NB4 (cell line): Measurements from ENCODE around the gene DOCK4.

Experiments used
- MYC ChIP-seq: IDR thresholded peaks from 2 replicates; pipeline ENCODE4 v1.6.1; 2011; ENCODE audit warnings: low read depth, low read length
- POLR2A ChIP-seq: IDR thresholded peaks from 2 replicates; pipeline ENCODE4 v1.6.1; 2011; ENCODE audit warnings: mild to moderate bottlenecking; ENCODE audit not compliant: insufficient read length; ENCODE audit errors: extremely low read depth
- TF ChIP-seq, protein P1 (sequence below): IDR thresholded peaks from one replicate; pipeline ENCODE4 v1.5.1; 2012; ENCODE audit warnings: low read depth, low read length
- TF ChIP-seq, protein P2 (sequence below): IDR thresholded peaks from 2 replicates; pipeline ENCODE4 v1.6.1; 2011; ENCODE audit warnings: low read depth, low read length

DNA sequence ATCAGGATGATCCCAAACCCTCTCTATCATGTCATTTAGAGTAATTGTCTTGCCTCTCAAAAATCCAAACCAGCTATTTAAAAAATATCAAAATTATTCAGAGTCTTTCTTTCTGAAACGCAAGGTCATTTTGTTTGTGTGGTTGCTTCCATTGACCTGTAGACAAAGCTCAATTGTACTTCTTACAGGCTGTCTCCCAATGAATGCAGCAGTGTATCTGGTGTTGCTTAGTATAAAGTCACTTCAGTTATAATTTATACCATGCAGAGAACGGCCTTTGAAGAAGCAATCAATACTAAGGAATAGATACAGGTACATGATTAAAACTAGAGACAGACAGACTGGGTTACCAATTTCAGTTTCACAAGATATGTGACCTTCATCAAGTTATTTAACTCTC lies 80.9 kb downstream of the DOCK4 start:
- no peak for TF ChIP-seq POLR2A
- TF ChIP-seq, protein P1, sequence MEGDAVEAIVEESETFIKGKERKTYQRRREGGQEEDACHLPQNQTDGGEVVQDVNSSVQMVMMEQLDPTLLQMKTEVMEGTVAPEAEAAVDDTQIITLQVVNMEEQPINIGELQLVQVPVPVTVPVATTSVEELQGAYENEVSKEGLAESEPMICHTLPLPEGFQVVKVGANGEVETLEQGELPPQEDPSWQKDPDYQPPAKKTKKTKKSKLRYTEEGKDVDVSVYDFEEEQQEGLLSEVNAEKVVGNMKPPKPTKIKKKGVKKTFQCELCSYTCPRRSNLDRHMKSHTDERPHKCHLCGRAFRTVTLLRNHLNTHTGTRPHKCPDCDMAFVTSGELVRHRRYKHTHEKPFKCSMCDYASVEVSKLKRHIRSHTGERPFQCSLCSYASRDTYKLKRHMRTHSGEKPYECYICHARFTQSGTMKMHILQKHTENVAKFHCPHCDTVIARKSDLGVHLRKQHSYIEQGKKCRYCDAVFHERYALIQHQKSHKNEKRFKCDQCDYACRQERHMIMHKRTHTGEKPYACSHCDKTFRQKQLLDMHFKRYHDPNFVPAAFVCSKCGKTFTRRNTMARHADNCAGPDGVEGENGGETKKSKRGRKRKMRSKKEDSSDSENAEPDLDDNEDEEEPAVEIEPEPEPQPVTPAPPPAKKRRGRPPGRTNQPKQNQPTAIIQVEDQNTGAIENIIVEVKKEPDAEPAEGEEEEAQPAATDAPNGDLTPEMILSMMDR, result no peak
- TF ChIP-seq, protein P2, sequence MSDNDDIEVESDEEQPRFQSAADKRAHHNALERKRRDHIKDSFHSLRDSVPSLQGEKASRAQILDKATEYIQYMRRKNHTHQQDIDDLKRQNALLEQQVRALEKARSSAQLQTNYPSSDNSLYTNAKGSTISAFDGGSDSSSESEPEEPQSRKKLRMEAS, result no peak
- TF ChIP-seq MYC, result no peak
